Stimulated activated CD8-positive, alpha-beta memory T cell treated with anti-CD3 and anti-CD28 coated beads, Interleukin-15, amount 100 ng/mL, for 24 hours (primary cell): ENCODE measurements around the gene ABCF3.

Source experiments
- DNase-seq: peaks from one replicate; pipeline ENCODE4 v3.0.0-alpha.2; 2020; ENCODE audit warnings: low read depth

ABCF3 gene

DNA sequence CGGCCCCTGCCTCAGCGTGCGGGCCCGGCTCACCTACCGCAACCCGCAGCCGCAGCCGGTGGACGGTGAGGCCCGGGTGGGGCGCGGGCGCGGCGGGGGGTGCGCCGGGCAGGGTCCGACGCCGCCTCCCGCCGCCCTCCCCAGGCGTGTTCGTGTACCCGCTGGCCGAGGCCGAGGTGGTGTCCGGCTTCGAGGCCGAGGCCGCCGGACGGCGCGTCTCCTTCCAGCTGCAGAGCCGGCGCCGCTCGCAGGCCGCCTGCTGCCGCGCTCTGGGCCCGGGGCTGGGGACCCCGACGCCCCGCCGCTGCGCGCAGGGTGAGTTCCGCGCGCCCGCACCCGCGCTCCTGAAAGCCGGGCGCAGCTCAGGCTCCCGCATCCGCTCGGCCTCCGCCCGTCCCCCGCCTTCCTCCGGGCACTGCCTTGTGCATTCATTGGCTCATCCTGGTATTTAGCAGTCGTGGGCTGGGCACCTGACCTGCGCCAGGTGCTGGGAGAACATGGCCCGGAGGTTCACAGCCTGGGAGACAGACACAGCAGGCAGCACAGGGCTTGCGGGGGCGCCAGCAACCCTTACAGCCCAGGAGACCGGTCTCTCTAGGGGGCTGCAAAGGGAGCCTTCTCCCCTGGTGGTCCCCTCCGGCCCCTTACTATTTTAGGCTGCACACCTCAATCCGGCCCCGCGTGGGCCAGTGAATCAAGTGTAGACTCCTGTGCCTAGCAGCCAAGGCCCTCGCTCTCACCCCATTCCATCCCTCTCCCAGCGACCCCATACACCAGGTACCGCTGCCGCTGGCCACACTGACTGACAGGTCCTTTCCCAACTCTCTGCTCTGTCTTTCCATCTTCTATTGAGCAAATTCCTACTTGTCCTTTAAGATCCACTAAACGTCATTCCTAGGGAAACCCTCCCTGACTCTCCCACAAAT is 44.9 kb downstream of the ABCF3 start:
- no peak for DNase-seq

DNA sequence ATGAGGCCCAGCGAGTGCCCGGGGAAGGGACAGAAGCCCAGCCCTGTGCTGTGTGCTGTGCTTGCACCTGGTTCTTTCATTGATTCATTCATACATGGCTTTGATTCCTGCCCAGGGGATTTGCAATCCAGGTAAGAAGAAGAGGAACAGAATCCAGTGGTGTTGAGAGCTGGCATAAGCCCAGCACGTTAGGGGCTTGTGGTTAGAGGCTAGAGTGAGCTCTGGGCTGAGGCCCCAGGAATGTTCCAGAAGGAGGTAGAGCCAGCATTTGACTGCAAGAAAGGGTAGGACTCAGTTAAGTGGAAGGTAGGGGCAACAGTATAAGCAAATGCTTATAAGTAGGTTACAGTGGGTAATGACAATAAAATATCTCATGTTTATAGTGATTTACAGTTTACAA is 45.7 kb downstream of the ABCF3 start:
- no peak for DNase-seq

DNA sequence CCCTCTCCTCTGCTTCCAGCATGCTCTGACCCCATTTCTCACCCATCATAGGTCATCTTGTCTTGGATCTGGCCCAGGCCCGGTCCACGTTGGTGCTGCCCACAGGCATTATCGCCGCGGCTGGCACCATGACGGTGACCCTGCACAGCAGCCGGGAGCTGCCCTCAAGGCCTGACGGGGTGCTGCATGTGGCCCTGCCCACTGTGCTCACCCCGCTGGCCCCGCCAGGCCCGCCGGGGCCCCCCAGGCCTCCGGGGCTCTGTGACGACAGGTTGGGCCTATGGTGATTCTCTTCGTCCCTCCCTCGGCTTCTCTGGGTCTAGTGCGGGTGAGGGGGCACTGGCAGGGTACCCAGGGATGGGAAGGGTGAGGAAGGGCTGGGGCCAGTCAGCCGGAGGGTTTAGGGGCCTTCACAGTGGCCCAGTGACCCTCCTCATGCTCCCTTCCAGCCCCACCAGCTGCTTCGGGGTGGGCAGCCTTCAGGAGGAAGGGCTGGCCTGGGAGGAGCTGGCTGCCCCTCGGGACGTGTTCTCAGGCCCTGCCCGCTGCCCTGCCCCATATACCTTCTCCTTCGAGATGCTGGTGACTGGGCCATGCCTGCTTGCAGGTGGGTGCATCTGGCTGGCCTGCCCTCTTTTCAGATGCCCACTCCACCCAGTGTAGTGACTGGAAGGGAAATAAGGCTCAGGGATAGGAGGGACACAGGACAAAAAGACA is 47.3 kb downstream of the ABCF3 start:
- DNase-seq = no peak

DNA sequence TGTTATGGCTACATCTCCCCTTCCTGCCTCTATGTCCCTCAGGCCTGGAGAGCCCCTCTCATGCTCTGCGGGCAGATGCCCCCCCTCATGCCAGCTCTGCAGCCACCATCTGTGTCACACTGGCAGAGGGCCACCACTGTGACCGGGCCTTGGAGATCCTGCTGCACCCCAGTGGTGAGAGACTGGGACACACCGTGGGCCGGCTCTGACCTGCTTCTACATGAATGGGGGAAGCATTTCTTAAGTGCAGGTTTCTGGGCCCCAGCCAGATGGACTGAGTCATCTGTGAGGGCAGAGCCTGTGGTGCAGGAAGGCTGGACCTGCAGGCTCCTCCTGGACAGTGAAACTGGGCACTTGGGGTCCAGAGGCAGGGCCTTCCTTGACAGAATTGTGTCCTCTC is 48.2 kb downstream of the ABCF3 start:
- DNase-seq = no peak

DNA sequence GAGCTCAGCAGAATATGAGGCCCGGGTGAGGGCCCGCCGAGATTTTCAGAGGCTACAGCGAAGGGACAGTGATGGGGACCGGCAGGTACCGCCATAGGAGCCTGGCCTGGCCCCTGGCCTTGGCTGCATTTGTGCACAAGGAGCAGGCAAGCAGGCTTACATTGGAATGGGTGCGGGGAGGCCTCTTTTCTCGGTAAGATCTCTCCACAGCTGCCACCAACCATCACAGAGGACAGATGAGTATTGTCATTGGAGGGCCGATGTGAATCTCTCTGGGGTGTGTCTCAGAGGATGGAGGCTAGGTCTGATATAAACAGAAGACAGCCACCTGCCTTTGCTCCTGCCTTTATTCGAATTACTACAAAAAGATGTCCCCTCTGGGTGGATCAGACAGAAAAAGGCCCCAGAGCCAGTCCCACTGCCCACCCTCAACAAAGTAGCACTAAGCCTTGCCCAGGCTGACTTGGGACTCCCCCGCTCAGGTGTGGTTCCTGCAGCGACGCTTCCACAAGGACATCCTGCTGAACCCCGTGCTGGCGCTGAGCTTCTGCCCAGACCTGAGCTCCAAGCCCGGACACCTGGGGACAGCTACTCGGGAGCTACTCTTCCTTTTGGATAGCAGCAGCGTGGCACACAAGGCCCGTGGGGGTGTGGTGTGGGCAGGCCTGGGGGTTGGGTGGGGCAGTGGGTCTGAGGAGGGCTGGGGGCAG is 48.8 kb downstream of the ABCF3 start:
- no peak for DNase-seq

DNA sequence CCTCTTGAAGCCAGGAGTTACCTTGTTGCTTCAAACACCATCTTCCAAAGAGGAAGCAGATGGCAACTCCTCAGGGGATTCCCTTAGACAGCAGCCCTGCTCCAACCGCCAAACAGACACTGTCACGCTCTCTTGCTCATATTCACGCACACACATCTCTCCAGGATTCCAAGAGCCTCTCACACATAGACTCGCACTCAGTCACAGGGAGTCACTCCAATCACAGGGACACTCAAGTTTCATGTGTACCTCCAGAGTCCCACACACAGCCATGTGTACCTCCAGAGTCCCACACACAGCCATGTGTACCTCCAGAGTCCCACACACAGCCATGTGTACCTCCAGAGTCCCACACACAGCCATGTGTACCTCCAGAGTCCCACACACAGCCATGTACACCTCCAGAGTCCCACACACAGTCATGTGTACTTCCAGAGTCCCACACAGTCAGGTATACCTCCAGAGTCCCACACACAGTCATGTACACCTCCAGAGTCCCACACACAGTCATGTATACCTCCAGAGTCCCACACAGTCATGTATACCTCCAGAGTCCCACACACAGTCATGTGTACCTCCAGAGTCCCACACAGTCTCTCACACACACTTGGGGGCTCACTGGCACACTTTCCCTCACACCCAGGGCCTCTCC is 49.5 kb downstream of the ABCF3 start:
- no peak for DNase-seq

DNA sequence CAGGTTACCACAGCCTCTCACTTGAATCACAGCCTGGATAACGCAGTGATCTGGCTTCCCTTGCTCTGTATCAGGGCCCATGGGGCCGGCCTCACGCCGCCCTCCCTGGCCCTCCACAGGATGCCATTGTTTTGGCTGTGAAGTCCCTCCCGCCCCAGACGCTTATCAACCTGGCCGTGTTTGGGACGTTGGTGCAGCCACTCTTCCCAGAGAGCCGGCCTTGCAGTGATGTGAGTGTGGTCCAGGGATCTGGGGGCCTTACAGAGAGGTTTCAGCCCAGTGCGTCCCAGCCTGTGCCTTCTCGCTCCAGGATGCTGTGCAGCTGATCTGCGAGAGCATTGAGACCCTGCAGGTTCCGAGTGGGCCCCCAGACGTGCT is 50.0 kb downstream of the ABCF3 start:
- DNase-seq = no peak

DNA sequence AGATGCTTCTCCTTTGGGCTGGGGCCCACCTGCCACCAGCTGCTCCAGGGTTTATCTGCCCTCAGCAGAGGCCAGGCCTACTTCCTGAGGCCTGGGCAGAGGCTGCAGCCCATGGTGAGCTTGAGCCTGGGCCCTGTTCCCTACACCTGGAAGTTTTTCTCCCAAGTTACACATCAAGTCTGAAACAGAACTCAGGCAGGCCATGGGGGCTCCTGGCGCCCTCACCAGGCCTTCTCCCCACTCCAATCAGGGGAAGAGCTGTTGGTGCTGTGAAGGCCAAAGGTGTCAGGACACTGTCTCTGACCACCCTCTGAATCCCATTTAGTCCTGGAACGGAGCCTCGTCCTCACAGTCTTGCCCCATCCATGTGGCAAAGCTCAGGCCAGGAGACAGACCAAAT is 50.6 kb downstream of the ABCF3 start:
- DNase-seq = no peak

DNA sequence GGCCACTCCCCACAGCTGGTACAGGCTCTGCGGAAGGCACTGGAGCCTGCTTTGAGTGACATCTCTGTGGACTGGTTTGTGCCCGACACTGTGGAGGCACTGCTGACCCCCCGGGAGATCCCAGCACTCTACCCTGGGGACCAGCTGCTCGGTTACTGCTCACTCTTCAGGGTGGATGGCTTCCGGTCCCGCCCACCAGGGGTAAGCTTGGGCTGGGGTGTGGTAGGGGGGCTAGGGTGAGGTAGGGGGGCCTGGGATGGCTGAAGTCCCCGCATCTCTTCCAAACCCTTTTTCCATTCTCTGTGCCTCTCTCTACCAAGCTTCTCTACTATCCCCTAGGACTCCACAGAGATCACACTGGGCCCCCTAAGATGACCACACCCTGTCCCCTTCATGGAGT is 51.2 kb downstream of the ABCF3 start:
- no peak for DNase-seq

DNA sequence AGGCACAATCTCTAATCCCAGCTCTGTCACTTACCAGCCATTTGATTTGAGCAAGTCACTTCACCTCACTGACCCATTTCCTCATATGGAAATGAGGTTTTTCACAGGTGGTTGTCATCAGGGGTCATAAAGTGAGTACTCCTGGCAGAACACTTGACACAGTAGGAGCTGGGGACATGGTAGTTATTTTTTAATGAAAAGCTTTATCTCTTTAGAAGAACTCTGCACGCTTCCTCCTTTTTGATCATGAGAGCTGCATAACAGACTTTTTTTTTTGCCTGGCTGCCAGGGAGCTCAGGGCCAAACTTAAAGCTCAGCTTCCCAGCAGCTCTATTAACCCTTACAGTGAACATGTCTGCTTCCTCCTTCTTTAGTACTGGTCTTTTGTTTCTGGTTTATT is 51.8 kb downstream of the ABCF3 start:
- DNase-seq = no peak

DNA sequence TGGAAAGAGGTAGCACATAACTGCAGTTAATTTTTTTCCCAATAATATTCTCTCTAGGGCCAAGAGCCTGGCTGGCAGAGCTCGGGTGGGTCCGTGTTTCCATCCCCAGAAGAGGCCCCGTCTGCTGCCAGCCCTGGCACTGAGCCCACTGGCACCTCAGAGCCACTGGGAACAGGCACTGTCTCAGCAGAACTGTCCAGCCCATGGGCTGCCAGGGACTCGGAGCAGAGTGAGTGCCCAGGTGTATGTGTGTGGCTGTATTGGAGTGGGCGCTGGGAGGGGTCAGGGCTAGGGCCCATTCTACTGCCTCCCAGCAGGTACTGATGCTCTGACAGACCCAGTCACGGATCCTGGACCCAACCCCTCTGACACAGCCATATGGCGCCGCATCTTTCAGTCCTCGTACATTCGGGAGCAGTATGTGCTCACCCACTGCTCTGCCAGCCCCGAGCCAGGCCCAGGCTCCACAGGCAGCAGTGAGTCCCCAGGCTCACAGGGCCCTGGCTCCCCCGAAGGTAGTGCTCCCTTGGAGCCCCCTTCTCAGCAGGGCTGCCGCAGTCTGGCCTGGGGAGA is 52.3 kb downstream of the ABCF3 start:
- DNase-seq = no peak

DNA sequence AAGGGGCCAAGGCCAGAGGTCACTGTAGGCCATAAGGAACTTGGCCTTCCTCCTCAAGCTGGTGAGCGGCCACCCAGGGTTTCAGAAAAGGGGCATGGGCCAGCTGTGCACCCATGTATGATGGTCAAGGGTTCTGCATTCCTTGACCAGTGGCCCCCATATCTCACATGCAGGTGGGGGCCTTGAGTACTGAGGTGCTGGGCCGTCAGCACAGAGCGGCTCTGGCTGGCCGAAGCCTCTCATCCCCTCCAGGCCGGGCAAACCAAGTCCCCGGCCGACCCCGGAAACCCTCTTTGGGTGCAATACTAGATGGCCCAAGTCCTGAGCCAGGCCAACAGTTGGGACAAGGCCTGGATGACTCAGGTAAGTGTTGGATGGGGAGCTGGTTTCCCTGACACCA is 53.2 kb downstream of the ABCF3 start:
- no peak for DNase-seq

DNA sequence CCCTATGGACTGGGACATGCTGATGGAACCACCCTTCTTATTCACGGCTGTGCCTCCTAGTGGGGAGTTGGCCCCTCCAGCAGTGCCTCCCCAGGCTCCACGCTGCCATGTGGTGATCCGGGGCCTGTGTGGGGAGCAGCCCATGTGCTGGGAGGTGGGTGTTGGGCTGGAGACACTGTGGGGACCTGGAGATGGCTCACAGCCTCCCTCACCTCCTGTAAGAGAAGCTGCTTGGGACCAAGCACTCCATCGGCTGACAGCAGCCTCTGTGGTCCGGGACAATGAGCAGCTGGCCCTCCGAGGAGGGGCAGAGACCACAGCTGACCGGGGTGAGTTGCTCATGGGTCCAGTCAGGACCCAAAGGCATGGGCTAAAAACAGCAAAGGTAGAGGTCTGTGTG is 53.7 kb downstream of the ABCF3 start:
- DNase-seq = no peak

DNA sequence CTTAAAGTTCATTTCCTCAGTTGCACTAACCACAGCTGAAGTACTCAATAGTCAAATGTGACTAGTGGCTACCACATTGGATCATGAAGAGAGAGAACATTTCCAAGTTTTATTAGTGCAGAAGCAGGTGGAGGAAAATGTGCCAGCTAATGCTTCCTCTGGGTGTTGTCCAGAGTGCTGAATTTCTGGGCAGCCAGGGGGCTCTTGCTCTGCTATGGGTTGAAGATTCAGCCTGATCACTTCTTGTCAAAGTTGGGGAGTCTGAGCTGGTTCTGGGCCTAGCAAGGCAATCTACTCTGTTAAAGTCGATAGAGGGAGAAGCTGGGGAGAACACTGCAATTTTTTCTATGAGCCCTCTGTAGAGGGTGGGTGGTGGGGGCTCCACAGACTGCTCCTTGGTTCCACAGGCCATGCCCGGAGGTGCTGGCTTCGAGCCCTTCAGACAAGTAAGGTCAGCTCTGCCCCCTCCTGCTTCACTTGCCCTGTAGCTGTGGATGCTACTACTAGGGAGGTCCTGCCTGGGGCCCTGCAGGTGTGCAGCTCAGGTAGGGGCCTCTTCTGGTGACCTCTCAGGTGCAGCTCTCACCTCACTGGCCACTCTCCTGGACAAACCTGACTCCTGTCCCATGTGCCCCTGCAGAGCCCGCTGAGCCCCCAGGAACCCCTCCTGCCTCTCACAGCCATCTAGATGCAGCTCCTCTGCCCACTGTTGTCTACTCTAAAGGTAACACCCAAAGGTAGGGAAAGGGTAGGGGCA is 54.6 kb downstream of the ABCF3 start:
- no peak for DNase-seq

DNA sequence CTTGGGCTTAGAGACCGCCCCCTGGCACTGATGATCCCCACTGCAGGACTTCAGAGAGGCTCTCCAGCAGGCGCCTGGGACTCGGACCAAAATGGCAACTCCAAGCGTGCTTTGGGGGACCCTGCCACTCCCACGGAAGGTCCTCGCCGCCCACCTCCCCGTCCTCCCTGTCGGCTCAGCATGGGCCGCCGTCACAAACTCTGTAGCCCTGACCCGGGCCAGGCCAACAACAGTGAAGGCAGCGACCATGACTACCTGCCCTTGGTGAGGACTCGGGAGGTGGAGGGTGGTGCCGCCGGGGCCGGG is 55.1 kb downstream of the ABCF3 start:
- DNase-seq = no peak

DNA sequence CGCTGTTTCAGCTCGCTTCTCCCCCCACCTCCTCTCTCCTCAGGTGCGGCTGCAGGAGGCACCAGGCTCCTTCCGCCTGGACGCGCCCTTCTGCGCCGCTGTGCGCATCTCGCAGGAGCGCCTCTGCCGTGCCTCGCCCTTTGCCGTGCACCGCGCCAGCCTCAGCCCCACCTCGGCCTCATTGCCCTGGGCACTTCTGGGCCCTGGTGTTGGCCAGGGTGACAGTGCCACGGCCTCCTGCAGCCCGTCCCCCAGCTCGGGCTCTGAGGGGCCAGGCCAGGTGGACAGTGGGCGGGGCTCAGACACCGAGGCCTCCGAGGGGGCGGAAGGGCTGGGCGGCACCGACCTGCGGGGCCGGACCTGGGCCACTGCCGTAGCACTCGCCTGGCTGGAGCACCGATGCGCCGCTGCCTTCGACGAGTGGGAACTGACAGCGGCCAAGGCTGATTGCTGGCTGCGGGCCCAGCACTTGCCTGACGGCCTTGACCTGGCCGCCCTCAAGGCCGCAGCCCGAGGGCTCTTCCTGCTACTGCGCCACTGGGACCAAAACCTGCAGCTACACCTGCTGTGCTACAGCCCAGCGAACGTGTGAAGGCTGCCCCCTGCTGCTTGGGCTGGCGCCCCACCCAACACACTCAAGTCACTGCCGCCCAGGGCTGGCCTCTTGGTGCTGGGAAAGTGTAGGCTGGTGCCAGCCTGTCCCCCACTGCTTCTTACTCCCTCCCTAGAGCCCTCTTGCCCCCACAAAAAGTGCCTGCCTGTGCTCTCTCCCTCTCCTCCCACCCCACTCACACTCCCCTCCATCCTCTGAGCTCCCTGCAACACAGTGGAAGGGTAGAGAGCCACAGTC is 55.7 kb downstream of the ABCF3 start:
- DNase-seq = no peak

DNA sequence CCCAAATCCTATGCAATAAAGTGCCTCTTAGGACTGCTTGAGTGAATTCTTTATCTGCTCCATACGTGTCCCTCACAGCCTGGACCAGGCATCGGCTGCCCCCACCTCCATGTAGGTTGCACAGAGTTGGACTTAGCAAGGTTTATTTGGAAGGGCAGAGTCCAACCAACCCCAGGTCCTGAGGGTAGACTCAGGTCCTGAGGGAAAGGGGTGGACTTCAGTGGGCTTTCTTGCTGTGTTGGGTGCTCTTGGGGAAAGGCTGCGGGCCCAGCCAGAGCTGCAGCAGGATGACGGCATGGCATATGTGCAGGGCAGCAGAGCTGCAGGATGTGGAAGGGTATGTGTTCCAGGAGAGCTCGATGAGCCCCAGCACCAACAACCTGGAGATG is 56.3 kb downstream of the ABCF3 start:
- no peak for DNase-seq
